CD8-positive, alpha-beta memory T cell (primary cell): ENCODE results near the gene SCGB1C1. TPM values are rescaled to one million over a fixed set of nuclear protein-coding genes. Genes with fewer than 3 reads are reported as not detected.
"Not testable (repeated sequence)": the region's sequence is repeated elsewhere in the genome, so short reads cannot be mapped to it uniquely, and the experiment has no call there.

Experiments
- CTCF ChIA-PET: fragments of 350-600 bp; sonication (Branson Sonifier 250); formaldehyde crosslinking; loops from one replicate; lab custom pipeline; 2021; ENCODE audit warnings: antibody characterized with exemption; lab: Charles Lee
- POLR2A ChIA-PET: fragments of 350-600 bp; sonication (Branson Sonifier 250); formaldehyde crosslinking; loops from one replicate; lab custom pipeline; 2021; ENCODE audit warnings: antibody characterized with exemption; lab: Charles Lee
- DNase-seq, 5 donors: peaks; one replicate each; pipeline versions ENCODE4 v3.0.0 to v3.0.0-alpha.2; 2020 to 2022; ENCODE audit warnings: mixed read lengths in 1 of 5
- H3K27ac ChIP-seq: one replicate; pipeline ENCODE4 v1.7.0; 2013; ENCODE audit warnings: low read depth, mild to moderate bottlenecking, low read length, moderate library complexity
- H3K27me3 ChIP-seq: 2 replicates; pipeline ENCODE4 v1.7.0; 2013; ENCODE audit warnings: low read length, mild to moderate bottlenecking; ENCODE audit not compliant: insufficient read depth, poor library complexity, severe bottlenecking
- H3K36me3 ChIP-seq: 2 replicates; pipeline ENCODE4 v1.7.0; 2013; ENCODE audit warnings: mild to moderate bottlenecking, low read length, moderate library complexity; ENCODE audit not compliant: insufficient read depth
- H3K4me1 ChIP-seq: 2 replicates; pipeline ENCODE4 v1.7.0; 2013; ENCODE audit warnings: mild to moderate bottlenecking, low read length, moderate library complexity; ENCODE audit not compliant: insufficient read depth
- H3K4me3 ChIP-seq: 2 replicates; pipeline ENCODE4 v1.7.0; 2013; ENCODE audit warnings: mild to moderate bottlenecking, low read length
- H3K9me3 ChIP-seq: 2 replicates; pipeline ENCODE4 v1.7.0; 2013; ENCODE audit warnings: mild to moderate bottlenecking, low read length
- H3K27ac Mint-ChIP-seq, 8 donors: one replicate each; pipeline ENCODE4 v1.8.0; 2020 to 2021; ENCODE audit warnings: mixed read lengths in 8 of 8, mild to moderate bottlenecking in 6 of 8, inconsistent platforms in 3 of 8, moderate library complexity in 3 of 8
- H3K27me3 Mint-ChIP-seq, 2 donors: one replicate each; pipeline ENCODE4 v1.8.0; 2020 to 2021; ENCODE audit warnings: mixed read lengths in 2 of 2, mild to moderate bottlenecking in 1 of 2, moderate library complexity in 1 of 2
- H3K36me3 Mint-ChIP-seq, 3 donors: one replicate each; pipeline ENCODE4 v1.8.0; 2020 to 2021; ENCODE audit warnings: mixed read lengths in 3 of 3, inconsistent platforms in 1 of 3, mild to moderate bottlenecking in 1 of 3
- H3K4me1 Mint-ChIP-seq, 3 donors: one replicate each; pipeline ENCODE4 v1.8.0; 2020 to 2021; ENCODE audit warnings: mixed read lengths in 3 of 3, inconsistent platforms in 1 of 3, mild to moderate bottlenecking in 1 of 3
- H3K4me3 Mint-ChIP-seq, 7 donors: one replicate each; pipeline ENCODE4 v1.8.0; 2020 to 2021; ENCODE audit warnings: mixed read lengths in 7 of 7, mild to moderate bottlenecking in 6 of 7, moderate library complexity in 4 of 7, inconsistent platforms in 2 of 7
- H3K9me3 Mint-ChIP-seq, 5 donors: one replicate each; pipeline ENCODE4 v1.8.0; 2020 to 2022; ENCODE audit warnings: mixed read lengths in 5 of 5, mild to moderate bottlenecking in 3 of 5, moderate library complexity in 2 of 5, inconsistent platforms in 1 of 5
- polyA plus RNA-seq: library from polyadenylated mRNA; unstranded; fragments of 300-500 nt; fragmentation: Illumina TruSeq; gene quantifications from one replicate; pipeline ENCODE4 v1.2.3, GENCODE V29; 2021
- total RNA-seq, 2 experiments: library from RNA; stranded (reverse); gene quantifications; one replicate each; pipeline ENCODE4 v1.2.3, GENCODE V29; 2021

The SCGB1C1 gene
- total RNA-seq (not detected), polyA plus RNA-seq (not detected)

GRCh38 chr11:192674-193128 lies at the start of gene SCGB1C1:
Gene SCGB1C1 (plus strand): TSS chr11:193078. CDS start chr11:193100, 22 bp downstream.
- Mint-ChIP-seq H3K27ac (peak within 1 kb of the TSS in 7 of 8 donors; percentile 29 to 91 (median 65)), H3K4me1 (peaks cover 4 to 13% (median 10%) of the 10 kb centered on the region in 3 donors), H3K4me3 (peak within 1 kb of the TSS in 2 of 7 donors; percentile 28 to 43)
- H3K4me3 ChIP-seq, H3K27me3 ChIP-seq, H3K27me3 Mint-ChIP-seq, H3K9me3 Mint-ChIP-seq, DNase-seq, H3K36me3 Mint-ChIP-seq, POLR2A ChIA-PET, H3K27ac ChIP-seq, CTCF ChIA-PET, H3K36me3 ChIP-seq, H3K9me3 ChIP-seq: not testable (repeated sequence)
- peaks cover 10% of the 10 kb centered on the region for H3K4me1 ChIP-seq

DNA sequence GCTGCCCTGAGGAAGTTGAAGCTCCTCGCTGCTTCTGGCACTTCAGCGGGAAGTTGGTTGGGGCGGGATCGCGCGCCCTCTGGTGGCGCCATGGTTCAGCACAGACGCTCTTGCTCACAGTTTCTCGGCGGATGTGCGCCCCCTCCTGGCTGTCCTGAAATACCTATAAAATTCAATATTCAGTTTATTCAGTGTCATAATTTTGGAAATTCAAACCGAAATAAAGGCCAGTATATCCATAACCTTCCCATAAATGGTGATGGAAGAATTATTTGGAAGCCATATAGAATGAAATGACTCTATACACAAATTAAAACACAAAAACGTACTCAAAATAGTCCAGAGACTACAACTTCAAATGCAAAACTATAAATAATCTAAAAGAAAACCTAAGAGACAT lies 12.6 kb upstream of the SCGB1C1 start:
- not testable (repeated sequence) for H3K4me1 Mint-ChIP-seq, DNase-seq, H3K36me3 ChIP-seq

DNA sequence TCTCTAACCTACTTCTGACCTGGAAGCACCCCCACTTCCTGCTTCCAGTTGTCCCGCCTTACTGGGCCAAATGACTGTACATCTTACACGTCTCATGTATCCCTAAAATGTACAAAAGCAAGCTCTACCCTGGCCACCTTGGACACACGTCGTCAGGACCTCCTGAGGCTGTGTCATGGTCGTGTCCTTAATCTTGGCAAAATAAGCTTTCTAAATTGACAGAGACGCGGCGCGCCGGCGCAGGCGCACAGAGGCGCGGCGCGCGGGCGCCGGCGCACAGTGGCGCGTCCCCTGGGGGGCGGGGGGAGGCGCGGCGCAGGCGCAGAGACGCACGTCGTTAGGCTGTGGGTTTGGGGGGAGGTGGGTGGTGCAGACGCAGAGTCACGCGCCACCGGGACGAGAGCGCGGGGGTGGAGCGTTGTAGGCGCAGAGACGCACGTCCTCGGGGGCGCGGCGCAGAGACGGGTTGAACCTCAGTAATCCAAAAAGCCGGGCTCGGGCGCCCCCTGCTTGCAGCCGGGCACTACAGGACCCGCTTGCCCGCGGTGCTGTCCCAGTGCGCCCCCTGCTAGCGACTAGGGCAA lies 3.6 kb upstream of the SCGB1C1 start:
- POLR2A ChIA-PET: not testable (repeated sequence)

More for the DNA sequence above, 12.6 kb upstream of the SCGB1C1 start:
- H3K36me3 Mint-ChIP-seq, H3K27me3 ChIP-seq, H3K27me3 Mint-ChIP-seq, H3K4me3 ChIP-seq, H3K4me1 ChIP-seq, CTCF ChIA-PET, H3K4me3 Mint-ChIP-seq, H3K9me3 Mint-ChIP-seq, H3K9me3 ChIP-seq, H3K27ac ChIP-seq, H3K27ac Mint-ChIP-seq, POLR2A ChIA-PET: not testable (repeated sequence)

GRCh38 chr11:189843-190311 lies 3.0 kb upstream of the SCGB1C1 start:
- H3K4me3 ChIP-seq: not testable (repeated sequence)
- DNase-seq: peak in 3 of 5 donors; percentile 37 to 67 (median 49)

More for the DNA sequence above, 3.6 kb upstream of the SCGB1C1 start:
- H3K4me1 ChIP-seq: peaks cover 10% of the 10 kb centered on the region
- H3K36me3 Mint-ChIP-seq, CTCF ChIA-PET, H3K4me3 ChIP-seq, H3K9me3 ChIP-seq, H3K4me3 Mint-ChIP-seq, H3K27me3 Mint-ChIP-seq, H3K9me3 Mint-ChIP-seq, H3K27ac Mint-ChIP-seq, H3K27me3 ChIP-seq, H3K27ac ChIP-seq, H3K36me3 ChIP-seq: not testable (repeated sequence)
- peak in 1 of 5 donors; percentile 49 for DNase-seq
- H3K4me1 Mint-ChIP-seq: peaks cover 4 to 13% (median 10%) of the 10 kb centered on the region in 3 donors

GRCh38 chr11:190546-190945 lies 2.3 kb upstream of the SCGB1C1 start:
- Mint-ChIP-seq H3K4me1 (peaks cover 4 to 13% (median 10%) of the 10 kb centered on the region in 3 donors), H3K27ac (peak overlapping the region in 1 of 8 donors; percentile 23)
- H3K36me3 Mint-ChIP-seq, H3K27me3 Mint-ChIP-seq, CTCF ChIA-PET, H3K9me3 ChIP-seq, H3K36me3 ChIP-seq, H3K4me3 ChIP-seq, H3K4me3 Mint-ChIP-seq, H3K27me3 ChIP-seq, H3K27ac ChIP-seq, POLR2A ChIA-PET, H3K9me3 Mint-ChIP-seq: not testable (repeated sequence)
- peaks cover 10% of the 10 kb centered on the region for H3K4me1 ChIP-seq
- peak in 1 of 5 donors; percentile 29 for DNase-seq

More at GRCh38 chr11:189843-190311, 3.0 kb upstream of the SCGB1C1 start:
- CTCF ChIA-PET, H3K36me3 ChIP-seq, H3K9me3 ChIP-seq, H3K4me3 Mint-ChIP-seq, POLR2A ChIA-PET, H3K9me3 Mint-ChIP-seq, H3K27ac ChIP-seq, H3K36me3 Mint-ChIP-seq, H3K27me3 Mint-ChIP-seq, H3K27me3 ChIP-seq, H3K27ac Mint-ChIP-seq: not testable (repeated sequence)
- peaks cover 4 to 13% (median 10%) of the 10 kb centered on the region in 3 donors for H3K4me1 Mint-ChIP-seq
- H3K4me1 ChIP-seq: peaks cover 10% of the 10 kb centered on the region

DNA sequence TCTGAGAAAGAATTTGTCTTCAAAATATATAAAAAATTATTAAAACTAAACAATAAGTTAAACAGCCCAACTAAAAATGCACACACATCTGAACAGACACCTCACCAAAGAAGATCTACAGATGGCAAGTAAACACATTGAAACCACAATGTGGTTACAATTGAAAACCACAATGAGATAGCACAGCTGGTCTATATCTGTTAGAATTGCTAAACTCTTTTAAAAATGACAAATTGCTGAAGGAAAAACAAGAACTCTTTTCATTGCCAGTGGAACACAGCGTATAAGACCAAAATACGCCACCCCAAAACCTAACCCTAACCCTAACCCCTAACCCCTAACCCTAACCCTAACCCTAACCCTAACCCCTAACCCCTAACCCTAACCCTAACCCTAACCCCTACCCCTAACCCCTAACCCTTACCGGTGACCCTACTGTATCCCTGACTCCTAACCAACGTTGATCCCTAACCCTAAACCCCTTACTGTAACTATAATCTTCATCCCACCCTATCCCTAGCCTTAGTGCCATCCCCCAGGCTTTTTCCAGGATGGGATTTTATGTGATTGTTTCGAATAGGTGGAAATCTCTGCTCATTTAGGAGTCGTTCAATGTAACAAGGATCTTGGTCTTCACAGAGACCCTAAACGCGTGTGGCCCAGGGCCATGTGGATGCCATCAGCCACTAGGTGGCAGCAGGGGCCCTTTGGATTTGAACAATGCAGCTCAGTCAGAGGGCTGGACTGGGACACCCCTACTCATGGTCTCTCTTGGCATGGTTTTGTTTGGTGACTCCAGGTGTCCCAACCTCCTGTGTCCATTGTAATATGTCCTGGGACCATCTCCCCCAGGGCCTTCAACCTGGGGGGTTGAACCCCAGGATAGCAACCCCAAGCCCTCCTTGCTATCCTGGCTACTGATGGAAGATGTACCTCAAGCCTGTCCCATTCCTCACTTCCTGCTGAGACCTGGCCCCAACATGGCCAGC lies 1.1 kb upstream of the SCGB1C1 start:
- H3K27me3 ChIP-seq, CTCF ChIA-PET, H3K4me3 ChIP-seq, H3K9me3 Mint-ChIP-seq, H3K27me3 Mint-ChIP-seq, H3K36me3 ChIP-seq, POLR2A ChIA-PET, H3K36me3 Mint-ChIP-seq, H3K9me3 ChIP-seq, H3K27ac ChIP-seq: not testable (repeated sequence)
- Mint-ChIP-seq H3K4me1 (peaks cover 4 to 13% (median 10%) of the 10 kb centered on the region in 3 donors), H3K4me3 (peak overlapping the region in 6 of 7 donors; percentile 43 to 87 (median 56)), H3K27ac (peak overlapping the region in 7 of 8 donors; percentile 38 to 93 (median 88))
- peak in 3 of 5 donors; percentile 45 to 73 (median 48) for DNase-seq
- peaks cover 10% of the 10 kb centered on the region for H3K4me1 ChIP-seq

- H3K4me3 ChIP-seq, POLR2A ChIA-PET: not testable (repeated sequence)
- DNase-seq: peak in 1 of 5 donors; percentile 37
These were observed 603 bp downstream of the SCGB1C1 start for GRCh38 chr11:193481-193880.

More at GRCh38 chr11:193481-193880, 603 bp downstream of the SCGB1C1 start:
- H3K9me3 ChIP-seq, H3K27ac ChIP-seq, CTCF ChIA-PET, H3K27me3 Mint-ChIP-seq, H3K27me3 ChIP-seq, H3K36me3 ChIP-seq, H3K9me3 Mint-ChIP-seq, H3K4me3 Mint-ChIP-seq, H3K36me3 Mint-ChIP-seq: not testable (repeated sequence)
- peaks cover 4 to 13% (median 10%) of the 10 kb centered on the region in 3 donors for H3K4me1 Mint-ChIP-seq
- peak overlapping the region in 1 of 8 donors; percentile 91 for H3K27ac Mint-ChIP-seq
- H3K4me1 ChIP-seq: peaks cover 10% of the 10 kb centered on the region
